HL-60 (cell line): Measurements from ENCODE around the gene FGGY.
"Not testable (repeated sequence)": the region's sequence is repeated elsewhere in the genome, so short reads cannot be mapped to it uniquely, and the experiment has no call there.

Source experiments
- POLR2AphosphoS5 ChIP-seq: IDR thresholded peaks from 2 replicates; pipeline ENCODE4 v1.6.1; 2012; ENCODE audit warnings: low read depth
- REST ChIP-seq: IDR thresholded peaks from 2 replicates; pipeline ENCODE4 v1.6.1; 2012; ENCODE audit warnings: low read depth; ENCODE audit not compliant: insufficient replicate concordance
- TF ChIP-seq, protein P1 (sequence below): IDR thresholded peaks from one replicate; pipeline ENCODE4 v1.5.1; 2011; ENCODE audit warnings: low read length, control low read depth, inconsistent platforms; ENCODE audit not compliant: insufficient read depth

DNA sequence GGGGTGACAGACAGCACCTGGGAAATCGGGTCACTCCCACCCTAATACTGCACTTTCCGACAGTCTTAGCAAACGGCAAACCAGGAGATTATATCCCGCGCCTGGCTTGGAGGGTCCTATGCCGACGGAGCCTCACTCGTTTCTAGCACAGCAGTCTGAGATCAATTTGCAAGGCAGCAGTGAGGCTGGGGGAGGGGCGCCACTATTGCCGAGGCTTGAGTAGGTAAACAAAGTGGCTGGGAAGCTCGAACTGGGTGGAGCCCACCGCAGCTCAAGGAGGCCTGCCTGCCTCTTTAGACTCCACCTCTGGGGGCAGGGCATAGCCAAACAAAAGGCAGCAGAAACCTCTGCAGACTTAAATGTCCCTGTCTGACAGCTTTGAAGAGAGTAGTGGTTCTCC is 45.8 kb upstream of the FGGY start:
- not testable (repeated sequence) for TF ChIP-seq REST, POLR2AphosphoS5
- TF ChIP-seq, protein P1, sequence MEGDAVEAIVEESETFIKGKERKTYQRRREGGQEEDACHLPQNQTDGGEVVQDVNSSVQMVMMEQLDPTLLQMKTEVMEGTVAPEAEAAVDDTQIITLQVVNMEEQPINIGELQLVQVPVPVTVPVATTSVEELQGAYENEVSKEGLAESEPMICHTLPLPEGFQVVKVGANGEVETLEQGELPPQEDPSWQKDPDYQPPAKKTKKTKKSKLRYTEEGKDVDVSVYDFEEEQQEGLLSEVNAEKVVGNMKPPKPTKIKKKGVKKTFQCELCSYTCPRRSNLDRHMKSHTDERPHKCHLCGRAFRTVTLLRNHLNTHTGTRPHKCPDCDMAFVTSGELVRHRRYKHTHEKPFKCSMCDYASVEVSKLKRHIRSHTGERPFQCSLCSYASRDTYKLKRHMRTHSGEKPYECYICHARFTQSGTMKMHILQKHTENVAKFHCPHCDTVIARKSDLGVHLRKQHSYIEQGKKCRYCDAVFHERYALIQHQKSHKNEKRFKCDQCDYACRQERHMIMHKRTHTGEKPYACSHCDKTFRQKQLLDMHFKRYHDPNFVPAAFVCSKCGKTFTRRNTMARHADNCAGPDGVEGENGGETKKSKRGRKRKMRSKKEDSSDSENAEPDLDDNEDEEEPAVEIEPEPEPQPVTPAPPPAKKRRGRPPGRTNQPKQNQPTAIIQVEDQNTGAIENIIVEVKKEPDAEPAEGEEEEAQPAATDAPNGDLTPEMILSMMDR: not testable (repeated sequence)
